K562 (cell line): ENCODE measurements around the gene WDR17. TPM values are rescaled to one million over a fixed set of nuclear protein-coding genes. Genes with fewer than 3 reads are reported as not detected.

ENCODE experiments used
- ATAC-seq: fragments of 200-7000 bp; cut with Tn5 transposase; 3 replicates; pipeline ENCODE4 v1.9.1; 2020; ENCODE audit warnings: moderate library complexity
- BruUV-seq: library from RNA; stranded (reverse); fragments of 400-500 nt; replicated peaks from 2 replicates; lab custom pipeline; 2021; lab: Mats Ljungman, UMichigan
- CTCF ChIA-PET: fragments of 300-600 bp; formaldehyde crosslinking; extraction: SDS; loops from one replicate; lab custom pipeline; 2021; ENCODE audit warnings: low intra/inter-chr PET ratio; lab: Yijun Ruan, JAX
- POLR2A ChIA-PET: fragments of 300-600, 350-650 bp; sonication (Branson Sonifier 250); formaldehyde crosslinking; extraction: SDS; loops from one replicate; lab custom pipeline; 2021; ENCODE audit warnings: antibody characterized with exemption, inconsistent platforms; lab: Yijun Ruan, JAX
- DNase-seq, 4 experiments: peaks; one replicate each; pipeline versions ENCODE4 v3.0.0 to v3.0.0-alpha.2; 2011 to 2018; ENCODE audit warnings: low spot score in 3 of 4, mixed read lengths in 3 of 4; ENCODE audit errors: extremely low read depth in 1 of 4
- FAIRE-seq: peaks from 2 replicates; lab custom pipeline; 2011; peaks lifted over from hg19 to GRCh38; lab: Jason Lieb, UNC
- H2AFZ ChIP-seq: 2 replicates; pipeline ENCODE4 v1.6.0; 2011; ENCODE audit warnings: low read depth, low read length, control low read depth, inconsistent platforms
- H3K27ac ChIP-seq: fragments of 200-600 bp; 3 replicates; pipeline ENCODE4 v1.8.0; 2011; ENCODE audit warnings: low read depth, mild to moderate bottlenecking, control low read depth, inconsistent platforms, low read length, moderate library complexity, mixed read lengths; ENCODE audit errors: extremely low read depth
- H3K27me3 ChIP-seq, 2 experiments: fragments of 300-600 bp in 1 of 2; 2 replicates in 1 of 2; 3 replicates in 1 of 2; pipeline versions ENCODE4 v1.6.0 to v1.8.0; 2011; ENCODE audit warnings: inconsistent platforms in 2 of 2, low read length in 2 of 2, mild to moderate bottlenecking in 1 of 2, mixed read lengths in 1 of 2, moderate library complexity in 1 of 2; ENCODE audit not compliant: control insufficient read depth in 2 of 2, insufficient read depth in 2 of 2
- H3K36me3 ChIP-seq: fragments of 300-600 bp; 3 replicates; pipeline ENCODE4 v1.8.0; 2011; ENCODE audit warnings: mild to moderate bottlenecking, low read length, inconsistent platforms; ENCODE audit not compliant: control insufficient read depth, insufficient read depth
- H3K4me1 ChIP-seq, 2 experiments: fragments of 200-600 bp in 1 of 2; replicated peaks in 1 of 2; 2 replicates in 1 of 2; 3 replicates in 1 of 2; pipeline versions ENCODE4 v1.5.1 to v1.8.0; 2011; ENCODE audit warnings: inconsistent platforms in 2 of 2, low read length in 2 of 2, mild to moderate bottlenecking in 1 of 2, mixed read lengths in 1 of 2, moderate library complexity in 1 of 2; ENCODE audit not compliant: control insufficient read depth in 2 of 2, insufficient read depth in 2 of 2
- H3K4me2 ChIP-seq: 2 replicates; pipeline ENCODE4 v1.6.1; 2011; ENCODE audit warnings: low read length, control low read depth, inconsistent platforms, mixed read lengths; ENCODE audit not compliant: insufficient read depth
- H3K4me3 ChIP-seq: fragments of 200-600 bp; sonication (generic), shearing (Covaris generic); 2 replicates; pipeline ENCODE4 v1.5.1; 2016; ENCODE audit warnings: control low read depth, inconsistent platforms
- H3K79me2 ChIP-seq: fragments of 200-600 bp; 3 replicates; pipeline ENCODE4 v1.8.0; 2011; ENCODE audit warnings: low read length, inconsistent platforms; ENCODE audit not compliant: control insufficient read depth, insufficient read depth
- H3K9ac ChIP-seq, 2 experiments: 2 replicates each; pipeline versions ENCODE4 v1.6.0 to v1.6.1; 2011; ENCODE audit warnings: low read depth in 2 of 2, low read length in 2 of 2, control low read depth in 1 of 2, inconsistent platforms in 1 of 2, mild to moderate bottlenecking in 1 of 2, mixed read lengths in 1 of 2; ENCODE audit not compliant: insufficient read depth in 1 of 2
- H3K9me1 ChIP-seq: one replicate; pipeline ENCODE4 v1.6.0; 2011; ENCODE audit warnings: inconsistent platforms, mild to moderate bottlenecking, low read length, moderate library complexity; ENCODE audit not compliant: control insufficient read depth, insufficient read depth
- H3K9me3 ChIP-seq: replicated peaks from 2 replicates; pipeline ENCODE4 v1.5.1; 2011; ENCODE audit warnings: low read depth, low read length, inconsistent platforms; ENCODE audit not compliant: control insufficient read depth, insufficient read depth
- H4K20me1 ChIP-seq: replicated peaks from 2 replicates; pipeline ENCODE4 v1.6.1; 2011; ENCODE audit warnings: low read length, inconsistent platforms, mixed read lengths; ENCODE audit not compliant: control insufficient read depth, insufficient read depth
- CREBBP ChIP-seq: IDR thresholded peaks from one replicate; pipeline ENCODE4 v1.6.1; 2012; ENCODE audit warnings: low read depth, mild to moderate bottlenecking, control low read depth, inconsistent platforms, low read length
- GTF2A2 ChIP-seq: IDR thresholded peaks from 2 replicates; pipeline ENCODE4 v1.6.1; 2016; ENCODE audit warnings: mild to moderate bottlenecking, missing genetic modification characterization, missing compliant biosample characterization
- NCOA1 ChIP-seq: fragments of 450-650 bp; IDR thresholded peaks from 2 replicates; pipeline ENCODE4 v1.6.1; 2016; ENCODE audit warnings: low read depth
- RAD21 ChIP-seq, 2 experiments: fragments of 250-450 bp in 1 of 2; fragments of 450-650 bp in 1 of 2; sonication (Bioruptor Pico) in 1 of 2; formaldehyde crosslinking in 1 of 2; IDR thresholded peaks in 1 of 2; conservative IDR thresholded peaks in 1 of 2; 2 replicates each; pipeline versions ENCODE4 v1.4.0 to v1.8.0; 2020 to 2022; ENCODE audit warnings: mild to moderate bottlenecking in 2 of 2, moderate library complexity in 1 of 2
- RCOR1 ChIP-seq, 2 experiments: IDR thresholded peaks; 2 replicates each; pipeline ENCODE4 v1.6.1; 2012; ENCODE audit warnings: low read depth in 2 of 2, low read length in 2 of 2, borderline replicate concordance in 1 of 2, improper control_type of control experiment in 1 of 2
- TSC22D4 ChIP-seq: fragments of 450-650 bp; IDR thresholded peaks from 2 replicates; pipeline ENCODE4 v1.6.1; 2016; ENCODE audit warnings: missing genetic modification characterization, missing biosample characterization, control low read depth
- ZNF445 ChIP-seq: fragments of 250-450 bp; sonication (Bioruptor Pico); IDR thresholded peaks from 2 replicates; pipeline ENCODE4 v1.4.0; 2020; ENCODE audit warnings: low read depth, mild to moderate bottlenecking, moderate library complexity
- WGBS: fragments of 100-300 bp; shearing (Covaris generic); methylation state at CpG from one replicate; pipeline ENCODE4 v1.1.6; 2016; ENCODE audit warnings: low coverage, mixed read lengths; ENCODE audit not compliant: insufficient coverage; ENCODE audit errors: missing lambda C conversion rate; 5-methylcytosine and 5-hydroxymethylcytosine counted together
- in situ Hi-C: fragments of 300-500 bp; cut with MboI; formaldehyde crosslinking; loops from 4 replicates; pipeline ENCODE4 v1.15.0; 2018; ENCODE audit warnings: inconsistent platforms, mixed read lengths
- intact Hi-C: fragments of 100-400 bp; cut with micrococcal nuclease; formaldehyde crosslinking; loops from 2 replicates; pipeline ENCODE4 v1.14.2; 2022
- polyA plus RNA-seq, 8 experiments: library from polyadenylated mRNA; depleted of rRNA in 4 of 8; stranded (reverse) in 5 of 8; unstranded in 3 of 8; fragments of >200 nt; fragmentation: Nextera tagmentation in 2 of 8; fragmentation: Illumina TruSeq in 1 of 8; extraction: Ambion mirVana in 2 of 8; extraction: Trizol in 1 of 8; gene quantifications; 2 replicates each; pipeline versions ENCODE4 v1.2.1 to v1.2.3, GENCODE V29; 2011 to 2014; ENCODE audit warnings: inconsistent platforms in 1 of 8, missing spikeins in 1 of 8
- total RNA-seq, 7 experiments: library from RNA; depleted of rRNA in 6 of 7; stranded (reverse); fragments of >200 nt in 6 of 7; fragmentation: Illumina TruSeq in 2 of 7; extraction: Trizol in 2 of 7; gene quantifications; 2 replicates each; pipeline versions ENCODE4 v1.2.1 to v1.2.3, GENCODE V29; 2011 to 2021; ENCODE audit warnings: low replicate concordance in 1 of 7

WDR17 gene
- total and polyA plus RNA-seq, 9 of the 15 experiments (the other 6 are each of a cell fraction or from before 2014, with no cell fraction given), result 0.04 to 0.07 TPM; not detected in 7

DNA sequence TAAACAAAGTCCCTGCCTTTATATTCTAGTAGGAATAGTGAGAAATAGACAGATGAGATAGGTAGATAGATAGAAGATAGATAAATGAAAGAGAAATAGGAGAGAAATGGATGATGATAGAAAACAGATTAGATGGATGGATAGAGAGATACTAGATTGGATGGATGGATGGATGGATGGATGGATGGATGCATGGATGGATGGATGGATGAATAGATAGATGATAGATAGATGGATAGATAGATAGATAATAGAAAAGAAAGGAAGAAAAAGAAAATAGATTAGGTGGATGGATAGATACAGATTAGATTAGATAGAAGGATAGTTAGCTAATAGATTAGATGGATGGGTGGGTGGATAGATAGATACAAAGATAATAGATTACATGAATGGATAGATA lies 33.2 kb upstream of the WDR17 start:
- CTCF ChIA-PET, result no interaction called here
- FAIRE-seq, result no peak

DNA sequence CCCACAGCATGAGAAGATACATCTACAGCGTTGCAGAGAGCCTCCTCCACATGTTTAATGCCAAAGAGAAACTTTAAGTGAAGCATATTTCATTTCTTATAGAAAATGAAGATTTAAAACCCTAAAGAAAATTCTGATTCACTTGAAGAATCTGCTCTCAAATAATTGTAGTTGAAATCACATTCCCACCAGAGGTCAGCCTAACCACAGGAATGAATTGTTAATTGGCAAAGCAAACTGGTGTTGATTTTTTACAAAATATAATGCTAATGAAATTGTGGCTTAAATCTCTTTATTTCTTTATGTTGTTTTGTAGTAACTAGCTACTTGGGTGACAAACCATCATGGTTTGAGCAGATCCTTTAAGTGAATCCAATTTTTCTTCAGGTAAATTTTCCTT lies 31.1 kb upstream of the WDR17 start:
- no peak for TF ChIP-seq NCOA1
- TF ChIP-seq RAD21 (CRISPR knock-in tag; conservative IDR thresholded peaks at IDR 0.05 in 1 of 2, IDR thresholded peaks at IDR 0.05 in 1 of 2), result 0 out of 4 replicates have a peak, but pooled peaks have one; percentile 12 to 20
- BruUV-seq, result no TSS peak
- H3K9ac ChIP-seq, result no peak overlapping the region
- H3K4me1 ChIP-seq, result no peaks in the 10 kb centered on the region
- H3K4me2 ChIP-seq, result no peak overlapping the region
- no peaks in the 10 kb centered on the region for H3K9me1 ChIP-seq
- CTCF ChIA-PET, result interaction anchor here (0.7 kb wide), 1 partner anchor 306 kb away, joined by 3 read pairs; no protein-coding TSS in a partner anchor
- ATAC-seq, result no peak
- FAIRE-seq, result no peak
- no peaks in the 10 kb centered on the region for H3K36me3 ChIP-seq
- no peak overlapping the region for H3K4me3 ChIP-seq
- DNase-seq, result peak in 1 of 4 experiments; percentile 5
- no peaks in the 10 kb centered on the region for H3K27me3 ChIP-seq
- H3K79me2 ChIP-seq, result no peaks in the 10 kb centered on the region
- H4K20me1 ChIP-seq, result no peaks in the 10 kb centered on the region
- 7% methylated on average over 1 of the region's 1 CpG for whole genome bisulfite sequencing
- POLR2A ChIA-PET, result no interaction called here
- no peak overlapping the region for H3K27ac ChIP-seq
- no peak overlapping the region for H2AFZ ChIP-seq
- in situ Hi-C loops, result no loop called here
- intact Hi-C loops, result loop anchor here (10.0 kb wide), 1 partner anchor 310 kb away; no protein-coding TSS in a partner anchor
- no peaks in the 10 kb centered on the region; the same call in 1 of the 2 replicates for H3K9me3 ChIP-seq

More for the DNA sequence above, 33.2 kb upstream of the WDR17 start:
- H3K27me3 ChIP-seq, result no peaks in the 10 kb centered on the region
- POLR2A ChIA-PET, result no interaction called here
- BruUV-seq, result no TSS peak
- H3K36me3 ChIP-seq, result no peaks in the 10 kb centered on the region
- no peaks in the 10 kb centered on the region for H3K79me2 ChIP-seq
- no peaks in the 10 kb centered on the region for H3K9me1 ChIP-seq
- H2AFZ ChIP-seq, result no peak overlapping the region
- intact Hi-C loops (loop anchor here (10.0 kb wide), 1 partner anchor 312 kb away; no protein-coding TSS in a partner anchor), in situ Hi-C loops (no loop called here)
- no peak overlapping the region for H3K9ac ChIP-seq
- no peak overlapping the region for H3K4me3 ChIP-seq
- no peaks in the 10 kb centered on the region; the same call in 1 of the 2 replicates for H3K9me3 ChIP-seq
- ATAC-seq, result no peak
- no peaks in the 10 kb centered on the region for H4K20me1 ChIP-seq
- no peak for DNase-seq
- no peak for TF ChIP-seq RCOR1 (IDR thresholded peaks at IDR 0.05; ENCODE audit: borderline replicate concordance in 1 of 2, low read depth in 2 of 2, low read length in 2 of 2)
- TF ChIP-seq ZNF445, result no peak
- TF ChIP-seq CREBBP, result peak; percentile 27
- no peak for TF ChIP-seq GTF2A2
- TF ChIP-seq TSC22D4 (tag), result no peak
- H3K27ac ChIP-seq, result no peak overlapping the region
- H3K4me2 ChIP-seq, result no peak overlapping the region
- no peaks in the 10 kb centered on the region for H3K4me1 ChIP-seq
